Nephron (organoid): Measurements from ENCODE around the gene HOXC9.

Experiments used
- H3K27ac Mint-ChIP-seq, 3 experiments: 2 replicates each; pipeline ENCODE4 v1.8.0; 2020; ENCODE audit warnings: mixed read lengths in 3 of 3, mild to moderate bottlenecking in 2 of 3, moderate library complexity in 1 of 3
- H3K27me3 Mint-ChIP-seq: 2 replicates; pipeline ENCODE4 v1.8.0; 2021; ENCODE audit warnings: low read depth, mild to moderate bottlenecking, moderate library complexity, mixed read lengths
- H3K36me3 Mint-ChIP-seq: 2 replicates; pipeline ENCODE4 v1.8.0; 2020; ENCODE audit warnings: low read depth, mixed read lengths
- H3K4me1 Mint-ChIP-seq: 2 replicates; pipeline ENCODE4 v1.8.0; 2020; ENCODE audit warnings: mixed read lengths
- H3K4me3 Mint-ChIP-seq, 3 experiments: 2 replicates each; pipeline ENCODE4 v1.8.0; 2020; ENCODE audit warnings: mild to moderate bottlenecking in 3 of 3, mixed read lengths in 3 of 3, moderate library complexity in 2 of 3
- H3K9me3 Mint-ChIP-seq: 2 replicates; pipeline ENCODE4 v1.8.0; 2020; ENCODE audit warnings: mixed read lengths
- CTCF ChIP-seq, 3 experiments: fragments of 200-600 bp; sonication (generic); IDR thresholded peaks; one replicate each; pipeline ENCODE4 v1.5.0; 2021; ENCODE audit warnings: antibody characterized with exemption in 3 of 3; ENCODE audit not compliant: unreplicated experiment in 3 of 3

The HOXC9 gene

GRCh38 chr12:54048406-54049093 lies 48.6 kb downstream of the HOXC9 start:
- H3K27ac Mint-ChIP-seq = peak overlapping the region; percentile 29 to 93 (median 90)
- peaks cover 47% of the 10 kb centered on the region for H3K27me3 Mint-ChIP-seq
- H3K4me3 Mint-ChIP-seq = peak overlapping the region; percentile 34 to 64 (median 48)
- no peak for TF ChIP-seq CTCF (IDR thresholded peaks at IDR 0.05; ENCODE audit: unreplicated experiment in 3 of 3)
- peaks cover 19% of the 10 kb centered on the region for H3K36me3 Mint-ChIP-seq
- H3K4me1 Mint-ChIP-seq = peaks cover 89% of the 10 kb centered on the region
- no peaks in the 10 kb centered on the region for H3K9me3 Mint-ChIP-seq

- H3K4me1 Mint-ChIP-seq = peaks cover 87% of the 10 kb centered on the region
- no peak for TF ChIP-seq CTCF (IDR thresholded peaks at IDR 0.05; ENCODE audit: unreplicated experiment in 3 of 3)
- H3K36me3 Mint-ChIP-seq = peaks cover 19% of the 10 kb centered on the region
- H3K27ac Mint-ChIP-seq = peak overlapping the region; percentile 29 to 93 (median 90)
- peaks cover 43% of the 10 kb centered on the region for H3K27me3 Mint-ChIP-seq
- peak overlapping the region in 2 of 3 experiments; percentile 48 to 64 for H3K4me3 Mint-ChIP-seq
- H3K9me3 Mint-ChIP-seq = no peaks in the 10 kb centered on the region
Observed at GRCh38 chr12:54049108-54049507, 49.1 kb downstream of the HOXC9 start.

GRCh38 chr12:54050482-54050810 lies 50.5 kb downstream of the HOXC9 start:
- Mint-ChIP-seq H3K9me3 (no peaks in the 10 kb centered on the region), H3K36me3 (peaks cover 19% of the 10 kb centered on the region), H3K4me3 (peak overlapping the region; percentile 44 to 69 (median 66)), H3K27ac (peak overlapping the region; percentile 61 to 93 (median 90)), H3K27me3 (peaks cover 44% of the 10 kb centered on the region), H3K4me1 (peaks cover 85% of the 10 kb centered on the region)
- TF ChIP-seq CTCF (IDR thresholded peaks at IDR 0.05; ENCODE audit: unreplicated experiment in 3 of 3) = no peak

GRCh38 chr12:54051026-54051842 lies 51.3 kb downstream of the HOXC9 start:
- peak overlapping the region; percentile 10 to 69 (median 62) for H3K4me3 Mint-ChIP-seq
- no peak for TF ChIP-seq CTCF (IDR thresholded peaks at IDR 0.05; ENCODE audit: unreplicated experiment in 3 of 3)
- H3K9me3 Mint-ChIP-seq = no peaks in the 10 kb centered on the region
- peaks cover 39% of the 10 kb centered on the region for H3K27me3 Mint-ChIP-seq
- peak overlapping the region; percentile 79 to 93 (median 90) for H3K27ac Mint-ChIP-seq
- H3K4me1 Mint-ChIP-seq = peaks cover 85% of the 10 kb centered on the region
- H3K36me3 Mint-ChIP-seq = peaks cover 24% of the 10 kb centered on the region

GRCh38 chr12:54051874-54052437 lies 52.0 kb downstream of the HOXC9 start:
- Mint-ChIP-seq H3K4me3 (peak overlapping the region; percentile 62 to 83 (median 69)), H3K27ac (peak overlapping the region; percentile 79 to 90 (median 86)), H3K9me3 (no peaks in the 10 kb centered on the region), H3K36me3 (peaks cover 23% of the 10 kb centered on the region), H3K27me3 (peaks cover 35% of the 10 kb centered on the region), H3K4me1 (peaks cover 86% of the 10 kb centered on the region)
- TF ChIP-seq CTCF (IDR thresholded peaks at IDR 0.05; ENCODE audit: unreplicated experiment in 3 of 3) = no peak
